GM21515 (cell line): ENCODE results near the gene CKS2.

Source experiments
- ATAC-seq: cut with Tn5 transposase; IDR thresholded peaks from one replicate; pipeline ENCODE4 v1.9.1; 2021; ENCODE audit not compliant: unreplicated experiment

The CKS2 gene

DNA sequence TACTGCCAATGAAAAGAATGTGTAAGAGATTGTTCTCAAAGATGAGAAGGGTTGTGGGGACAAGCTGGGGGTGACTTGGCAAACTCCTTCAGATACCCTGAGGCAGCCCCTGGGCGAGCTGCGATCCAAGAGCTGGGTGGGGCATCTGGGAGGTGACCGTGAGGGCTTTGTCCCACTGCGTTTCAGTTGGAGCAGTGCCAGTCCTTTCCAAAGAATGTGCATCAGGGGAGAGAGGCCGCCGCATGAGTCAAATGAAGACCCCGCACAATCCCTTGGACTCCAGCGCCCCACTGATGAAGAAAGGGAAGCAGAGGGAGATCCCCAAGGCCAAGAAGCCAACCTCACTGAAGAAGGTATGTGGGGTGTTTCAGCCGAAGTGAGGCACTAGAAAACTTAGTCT lies 35.7 kb downstream of the CKS2 start:
- ATAC-seq = no peak

- ATAC-seq = no peak
Measured at GRCh38 chr9:89347651-89348050, 36.7 kb downstream of the CKS2 start.

DNA sequence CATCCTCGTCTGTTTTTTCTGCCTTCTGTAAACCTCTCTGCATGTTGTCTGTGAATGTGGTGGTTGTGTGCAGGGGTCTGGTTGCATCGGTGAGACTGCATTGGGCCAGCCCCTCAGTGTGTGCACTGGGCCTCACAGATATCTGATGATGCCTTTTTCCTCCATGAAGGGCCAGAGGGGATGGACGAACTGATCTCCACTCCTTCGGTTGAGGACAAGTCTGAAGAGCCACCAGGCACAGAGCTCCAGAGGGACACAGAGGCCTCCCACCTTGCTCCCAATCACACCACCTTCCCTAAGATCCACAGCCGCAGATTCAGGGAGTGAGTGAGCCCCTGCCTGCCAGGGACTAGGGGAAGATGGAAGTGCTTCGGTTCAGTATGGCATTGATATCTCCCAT lies 38.6 kb downstream of the CKS2 start:
- no peak for ATAC-seq

DNA sequence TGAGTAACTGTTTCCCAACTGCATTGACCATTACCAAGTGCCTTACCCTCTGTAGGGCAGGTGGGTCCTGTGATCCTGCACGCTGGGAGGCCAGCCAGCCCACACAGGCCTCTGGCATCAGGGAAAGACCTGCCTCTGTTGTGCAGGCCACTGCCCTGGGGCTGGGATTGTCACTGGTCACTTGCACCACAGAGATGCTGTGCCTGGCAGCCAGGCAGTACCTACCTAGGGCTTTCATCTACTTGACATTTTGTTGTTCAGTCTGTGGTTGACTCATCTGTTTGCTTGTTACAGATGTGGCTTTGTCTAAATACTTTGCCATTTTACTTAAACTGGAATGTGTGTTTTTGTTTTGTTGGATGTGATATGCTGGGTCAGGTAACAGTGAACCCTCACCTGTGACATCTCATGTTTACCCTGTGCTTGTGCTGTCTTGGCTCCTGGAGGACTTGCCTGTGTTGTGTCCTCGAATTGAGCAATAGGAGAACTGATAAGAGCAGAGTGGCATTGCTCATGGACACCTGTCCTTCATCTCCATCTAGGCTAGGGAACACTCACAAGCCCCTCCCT lies 40.1 kb downstream of the CKS2 start:
- no peak for ATAC-seq

GRCh38 chr9:89351584-89352300 lies 40.7 kb downstream of the CKS2 start:
- ATAC-seq = no peak

- ATAC-seq = no peak
Measured at GRCh38 chr9:89352451-89352850, 41.5 kb downstream of the CKS2 start.

- ATAC-seq = no peak
Measured at GRCh38 chr9:89352874-89353649, 42.1 kb downstream of the CKS2 start.

- no peak for ATAC-seq
Measured at GRCh38 chr9:89353989-89354388, 43.0 kb downstream of the CKS2 start.

DNA sequence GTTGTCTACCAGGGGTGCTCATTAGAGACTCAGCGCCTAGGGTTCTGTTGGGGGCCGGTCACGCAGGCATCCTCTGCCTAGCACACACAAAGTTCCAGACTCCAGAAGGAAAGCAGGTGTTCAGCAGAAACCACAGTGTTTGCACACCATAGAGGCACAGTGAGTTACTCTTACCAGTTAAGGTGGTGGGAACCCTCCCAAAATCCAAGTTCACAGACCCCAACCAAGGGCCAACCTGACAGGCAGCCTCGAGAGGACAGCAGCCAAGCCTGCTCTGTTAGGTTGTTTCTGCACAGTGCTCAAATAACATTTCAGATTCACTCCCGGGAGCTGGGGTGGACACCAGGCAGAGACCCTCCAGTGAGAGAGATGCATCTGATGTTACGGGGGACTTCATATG lies 43.5 kb downstream of the CKS2 start:
- ATAC-seq = no peak

- ATAC-seq = no peak
Measured at GRCh38 chr9:89356782-89357181, 45.8 kb downstream of the CKS2 start.

GRCh38 chr9:89357331-89358197 lies 46.6 kb downstream of the CKS2 start:
- no peak for ATAC-seq

DNA sequence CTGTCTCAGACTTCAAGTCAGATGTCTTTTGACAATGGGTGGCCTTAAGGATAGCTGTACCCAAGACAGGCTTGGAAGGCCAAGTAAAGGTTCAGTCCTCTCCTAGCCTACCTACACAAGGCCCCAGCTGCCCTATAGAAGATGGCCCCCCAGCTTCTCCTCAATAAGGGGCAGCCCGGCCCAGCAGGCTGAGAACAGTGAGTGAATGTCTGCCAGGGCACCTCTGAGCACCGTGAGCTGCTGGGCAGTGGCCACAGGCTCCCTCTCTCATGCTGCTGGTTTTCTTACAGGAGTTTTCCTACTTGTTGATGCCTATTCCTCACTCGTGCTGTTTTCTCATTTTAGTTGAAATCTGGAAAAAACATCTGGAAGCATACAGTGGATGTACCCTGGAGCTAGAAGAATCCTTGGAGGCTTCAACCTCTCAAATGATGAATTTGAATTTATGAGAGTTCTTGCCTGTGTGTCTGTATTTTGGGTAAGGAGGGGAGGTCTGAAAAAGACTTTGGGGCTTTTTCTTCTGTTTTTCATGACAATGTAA lies 47.5 kb downstream of the CKS2 start:
- ATAC-seq = no peak

GRCh38 chr9:89358985-89359384 lies 48.0 kb downstream of the CKS2 start:
- no peak for ATAC-seq

GRCh38 chr9:89359751-89360261 lies 48.8 kb downstream of the CKS2 start:
- no peak for ATAC-seq

DNA sequence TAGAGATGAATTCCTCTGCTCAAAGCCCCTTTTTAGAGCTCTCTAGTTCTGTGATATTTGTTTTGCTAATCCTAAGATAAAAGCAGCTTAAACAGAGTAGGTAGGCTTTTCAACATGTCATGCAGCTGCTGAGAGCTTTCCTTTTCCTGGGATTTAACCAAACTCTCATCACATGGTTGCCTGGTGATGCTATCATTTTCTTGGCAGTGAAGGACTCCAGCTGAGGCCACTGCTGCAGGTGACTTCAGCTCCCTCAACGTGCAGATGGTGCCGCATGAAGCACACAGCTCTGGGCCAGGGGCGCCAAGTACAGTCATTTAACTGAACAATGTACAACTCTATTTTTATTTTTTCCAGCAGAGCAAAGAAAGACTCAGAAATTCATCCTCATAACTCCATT lies 49.5 kb downstream of the CKS2 start:
- no peak for ATAC-seq

DNA sequence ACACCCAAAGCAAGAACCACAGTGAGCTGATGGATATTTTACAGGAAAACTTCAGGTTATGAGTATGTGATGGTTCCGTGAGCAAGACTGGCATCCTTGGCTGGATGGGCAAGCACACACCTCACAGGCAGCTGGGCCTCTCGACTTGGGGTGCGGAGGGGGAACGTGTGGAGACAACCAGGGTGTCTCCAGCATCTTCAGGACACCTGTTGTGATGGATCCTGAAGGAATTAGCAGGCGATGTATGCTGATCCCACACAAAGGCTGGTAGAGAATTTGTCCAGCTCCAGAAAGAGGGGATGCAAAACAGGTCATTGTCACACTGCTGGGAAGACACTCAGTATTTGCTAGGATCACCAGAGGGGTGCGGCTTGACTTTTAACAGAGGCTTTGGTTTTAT lies 50.0 kb downstream of the CKS2 start:
- no peak for ATAC-seq

DNA sequence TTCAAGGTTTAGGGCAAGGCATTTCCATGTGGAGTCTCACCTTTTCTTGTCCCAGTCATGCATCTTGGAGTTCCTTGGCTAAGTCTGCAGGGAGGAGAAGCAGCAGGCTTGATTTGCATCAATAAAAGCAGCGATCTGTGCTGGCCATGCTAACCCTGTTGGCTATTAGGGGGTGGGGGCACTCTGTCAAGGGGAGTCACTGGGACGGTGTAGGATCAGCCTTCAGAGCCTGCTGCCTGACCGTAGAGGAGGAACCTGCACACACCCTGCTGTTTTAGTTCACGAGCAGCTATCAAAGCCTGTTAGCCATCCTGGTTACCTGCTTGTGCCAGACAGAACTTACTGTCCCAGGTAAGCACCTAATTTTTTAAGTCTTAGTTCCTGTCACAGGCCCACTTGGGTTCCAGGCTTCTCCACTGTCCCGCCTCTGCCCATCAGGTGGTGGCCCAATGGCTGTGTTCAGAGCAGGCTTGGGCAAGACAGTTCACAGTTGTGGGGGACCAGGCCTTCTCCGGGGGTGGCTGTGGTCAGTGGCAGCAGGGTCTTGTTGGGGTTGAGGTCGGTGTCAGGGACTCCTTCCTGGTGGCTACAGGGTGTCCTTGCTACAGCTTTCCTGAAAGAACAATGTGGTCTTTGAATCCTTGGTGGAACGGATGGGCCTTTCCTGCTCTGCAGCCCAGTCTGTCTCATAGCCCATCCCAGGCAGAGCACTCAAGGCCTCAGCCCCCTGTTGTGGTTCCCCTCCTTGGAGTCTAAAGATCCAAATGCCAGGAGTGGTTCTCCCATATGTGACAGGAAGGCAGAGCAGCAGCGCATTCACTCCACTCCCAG lies 51.0 kb downstream of the CKS2 start:
- ATAC-seq = no peak

DNA sequence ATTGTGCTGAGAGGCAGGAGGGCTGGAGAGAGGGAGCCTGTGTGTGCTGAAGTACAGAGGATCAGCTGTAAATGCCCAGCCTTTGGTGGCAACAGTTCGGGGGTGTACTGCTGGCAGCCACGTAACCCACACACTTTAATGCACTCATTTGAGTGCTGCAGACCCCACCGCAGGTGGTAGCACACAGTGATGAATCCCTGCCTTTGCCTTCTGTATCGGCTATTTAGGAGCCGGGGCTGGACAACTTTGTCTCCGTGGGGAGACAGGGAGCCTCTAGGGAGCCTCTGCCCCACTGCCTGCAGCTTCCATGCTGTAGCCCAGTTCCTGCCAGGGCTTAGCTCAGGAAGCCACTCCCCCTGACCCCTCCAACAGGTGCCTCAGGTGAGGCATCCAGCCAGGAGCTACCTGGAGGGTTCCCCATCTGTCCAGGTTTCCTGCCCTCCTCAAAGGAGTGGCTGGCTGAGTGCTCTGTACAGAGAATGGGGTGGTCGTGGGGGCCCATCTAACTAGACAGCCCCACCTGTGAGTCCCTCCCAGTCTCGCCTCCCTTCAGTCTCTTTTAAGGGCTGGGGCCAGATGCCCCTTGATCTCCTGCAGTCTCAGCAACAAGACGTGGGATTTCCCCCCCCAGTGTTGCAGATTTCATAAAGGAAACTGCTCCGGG lies 51.8 kb downstream of the CKS2 start:
- no peak for ATAC-seq

DNA sequence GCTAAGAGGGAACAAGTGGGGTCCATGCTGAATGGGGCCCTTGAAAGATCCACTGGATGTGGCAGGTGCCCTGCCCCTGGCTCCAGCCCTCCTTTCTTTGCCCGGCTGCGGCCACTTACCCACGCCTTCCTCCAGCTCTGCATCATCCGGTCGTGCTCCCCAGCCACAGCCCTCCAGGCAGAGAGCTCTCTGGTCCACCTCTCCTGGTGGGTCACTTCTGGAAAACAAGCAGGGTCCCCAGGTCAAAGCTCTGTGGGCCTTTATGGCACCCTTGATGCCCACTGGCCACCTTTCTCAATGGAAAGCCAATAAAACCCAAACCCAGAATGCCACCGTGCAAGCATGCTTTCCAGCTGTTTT lies 52.3 kb downstream of the CKS2 start:
- no peak for ATAC-seq
